NCI-H2171 (cell line): Measurements from ENCODE around the gene SUMO1.
A peak's percentile ranks its signal among the peaks of the same experiment; 100 is the strongest.
"Not testable (repeated sequence)": the region's sequence is repeated elsewhere in the genome, so short reads cannot be mapped to it uniquely, and the experiment has no call there.

Experiments used
- DNase-seq: peaks from one replicate; lab custom pipeline; 2025; lab: John Stamatoyannopoulos, UW

SUMO1 gene

GRCh38 chr2:202238234-202239197 is at the start of gene SUMO1:
TSS of gene SUMO1 (minus strand) at chr2:202238597. CDS start at chr2:202238451, 146 bp downstream.
- peak; percentile 92 for DNase-seq

GRCh38 chr2:202286595-202286994 is 48.2 kb upstream of the SUMO1 start:
- no peak for DNase-seq

- DNase-seq = no peak
These were observed 40.5 kb upstream of the SUMO1 start for GRCh38 chr2:202278944-202279343.

GRCh38 chr2:202278036-202278760 is 39.8 kb upstream of the SUMO1 start:
- DNase-seq = no peak

- DNase-seq = not testable (repeated sequence)
These were observed 37.8 kb upstream of the SUMO1 start for GRCh38 chr2:202276078-202276720.

- no peak for DNase-seq
These were observed 32.1 kb upstream of the SUMO1 start for GRCh38 chr2:202270487-202270886.

- no peak for DNase-seq
These were observed 31.2 kb upstream of the SUMO1 start for GRCh38 chr2:202269585-202269984.

GRCh38 chr2:202267495-202267894 is 29.1 kb upstream of the SUMO1 start:
- DNase-seq = no peak

GRCh38 chr2:202265467-202266277 is 27.3 kb upstream of the SUMO1 start, which contains the start of gene NOP58:
TSS of gene NOP58 (plus strand) at chr2:202265763. CDS start at chr2:202265942, 179 bp downstream.
- DNase-seq = peak; percentile 95

GRCh38 chr2:202261531-202261930 is 23.1 kb upstream of the SUMO1 start:
- DNase-seq = no peak

GRCh38 chr2:202251494-202251893 is 13.1 kb upstream of the SUMO1 start:
- DNase-seq = no peak

GRCh38 chr2:202249521-202250253 is 11.3 kb upstream of the SUMO1 start:
- DNase-seq = no peak

- DNase-seq = not testable (repeated sequence)
These were observed 9.3 kb upstream of the SUMO1 start for GRCh38 chr2:202247710-202248109.

GRCh38 chr2:202237787-202238233 is 587 bp downstream of the SUMO1 start:
- peak; percentile 30 for DNase-seq

- no peak for DNase-seq
These were observed 16.5 kb downstream of the SUMO1 start for GRCh38 chr2:202221873-202222272.

GRCh38 chr2:202215179-202215578 is 23.2 kb downstream of the SUMO1 start:
- no peak for DNase-seq

- DNase-seq = no peak
These were observed 29.9 kb downstream of the SUMO1 start for GRCh38 chr2:202208526-202208925.

GRCh38 chr2:202204855-202205254 is 33.5 kb downstream of the SUMO1 start:
- DNase-seq = no peak

- DNase-seq = no peak
These were observed 35.0 kb downstream of the SUMO1 start for GRCh38 chr2:202203348-202203747.
